Measurements from ENCODE around the gene KCTD11. TPM values are rescaled to one million over a fixed set of nuclear protein-coding genes. Genes with fewer than 3 reads are reported as not detected.

The KCTD11 gene
- polyA plus RNA-seq, 1 donor (not counting 4 experiments of a cell fraction or from before 2014, with no cell fraction given), result 18.5 TPM

- Histone ChIP-seq H4K20me1 (ENCODE audit: control insufficient read depth, extremely low read depth, insufficient read depth, low read length) (no peaks in the 10 kb centered on the region), H3K79me2 (ENCODE audit: control insufficient read depth, insufficient read depth, low read length) (peaks cover 23% of the 10 kb centered on the region), H3K27ac (ENCODE audit: control insufficient read depth, insufficient read depth, low read length) (peak overlapping the region; percentile 88), H3K4me2 (ENCODE audit: control insufficient read depth, extremely low read depth, insufficient read depth, low read depth, low read length) (peak overlapping the region; percentile 95), H3K4me1 (ENCODE audit: control insufficient read depth, extremely low read depth, insufficient read depth, low read length) (peaks cover 40% of the 10 kb centered on the region), H3K9me3 (ENCODE audit: control insufficient read depth, low read depth, low read length) (no peaks in the 10 kb centered on the region), H3K9ac (ENCODE audit: control insufficient read depth, extremely low read depth, insufficient read depth, low read length) (peak overlapping the region; percentile 69), H3K27me3 (ENCODE audit: control insufficient read depth, extremely low read depth, insufficient read depth, low read length) (no peaks in the 10 kb centered on the region), H3K36me3 (ENCODE audit: control insufficient read depth in 2 of 2, extremely low read depth in 1 of 2, insufficient read depth in 2 of 2, low read length in 2 of 2) (no peaks in the 10 kb centered on the region), H3K4me3 (ENCODE audit: control insufficient read depth in 2 of 3, extremely low read depth in 1 of 3, insufficient read depth in 2 of 3, low read depth in 1 of 3, low read length in 3 of 3) (peak overlapping the region; percentile 45 to 58 (median 54)), H3K9me1 (ENCODE audit: control insufficient read depth, extremely low read depth, insufficient read depth, low read length) (no peaks in the 10 kb centered on the region), H2AFZ (ENCODE audit: control insufficient read depth, low read length) (no peak overlapping the region)
- FAIRE-seq (peak; percentile 100), DNase-seq (ENCODE audit: low read depth, low spot score) (peak; percentile 100)
- dilution Hi-C loops (cut with MboI; ENCODE audit: extremely low pct_ligation_motif_present, low sequenced_read_pairs), result no loop called here
- TF ChIP-seq EZH2 (IDR thresholded peaks at IDR 0.05; ENCODE audit: low read length) (no peak), CTCF (optimal IDR thresholded peaks at IDR 0.05 in 1 of 3, IDR thresholded peaks at IDR 0.05 in 1 of 3, conservative IDR thresholded peaks at IDR 0.05 in 1 of 3; ENCODE audit: extremely low read depth in 1 of 3, insufficient read depth in 2 of 3, low read length in 3 of 3) (peak in 2 of 3 experiments; percentile 35 to 47)
Observed at GRCh38 chr17:7354262-7354843, 2.4 kb downstream of the KCTD11 start.

GRCh38 chr17:7355053-7355452, 3.1 kb downstream of the KCTD11 start, which contains the start of gene TMEM95:
TSS of gene TMEM95 (plus strand) at chr17:7355156. CDS start at chr17:7355205, 49 bp downstream.
- H3K27me3 ChIP-seq (ENCODE audit: control insufficient read depth, extremely low read depth, insufficient read depth, low read length), result no peaks in the 10 kb centered on the region
- H3K4me3 ChIP-seq (ENCODE audit: control insufficient read depth in 2 of 3, extremely low read depth in 1 of 3, insufficient read depth in 2 of 3, low read depth in 1 of 3, low read length in 3 of 3), result peak within 1 kb of the TSS; percentile 45 to 58 (median 54)
- H3K4me1 ChIP-seq (ENCODE audit: control insufficient read depth, extremely low read depth, insufficient read depth, low read length), result peaks cover 36% of the 10 kb centered on the region
- H3K36me3 ChIP-seq (ENCODE audit: control insufficient read depth in 2 of 2, extremely low read depth in 1 of 2, insufficient read depth in 2 of 2, low read length in 2 of 2), result no peaks in the 10 kb centered on the region
- H3K27ac ChIP-seq (ENCODE audit: control insufficient read depth, insufficient read depth, low read length), result peak within 1 kb of the TSS; percentile 88
- no peaks in the 10 kb centered on the region for H3K9me3 ChIP-seq (ENCODE audit: control insufficient read depth, low read depth, low read length)
- peak within 1 kb of the TSS; percentile 95 for H3K4me2 ChIP-seq (ENCODE audit: control insufficient read depth, extremely low read depth, insufficient read depth, low read depth, low read length)
- H3K79me2 ChIP-seq (ENCODE audit: control insufficient read depth, insufficient read depth, low read length), result peaks cover 23% of the 10 kb centered on the region
- peak within 1 kb of the TSS; percentile 69 for H3K9ac ChIP-seq (ENCODE audit: control insufficient read depth, extremely low read depth, insufficient read depth, low read length)
- TF ChIP-seq CTCF (optimal IDR thresholded peaks at IDR 0.05 in 1 of 3, IDR thresholded peaks at IDR 0.05 in 1 of 3, conservative IDR thresholded peaks at IDR 0.05 in 1 of 3; ENCODE audit: extremely low read depth in 1 of 3, insufficient read depth in 2 of 3, low read length in 3 of 3) (no peak), EZH2 (IDR thresholded peaks at IDR 0.05; ENCODE audit: low read length) (no peak)
- H3K9me1 ChIP-seq (ENCODE audit: control insufficient read depth, extremely low read depth, insufficient read depth, low read length), result no peaks in the 10 kb centered on the region
- H2AFZ ChIP-seq (ENCODE audit: control insufficient read depth, low read length), result no peak within 1 kb of the TSS
- dilution Hi-C loops (cut with MboI; ENCODE audit: extremely low pct_ligation_motif_present, low sequenced_read_pairs), result no loop called here
- DNase-seq (ENCODE audit: low read depth, low spot score) (no peak), FAIRE-seq (no peak)
- H4K20me1 ChIP-seq (ENCODE audit: control insufficient read depth, extremely low read depth, insufficient read depth, low read length), result no peaks in the 10 kb centered on the region

Data from keratinocyte (primary cell).